HEK293 (cell line): ENCODE data around the gene STK4.

Experiments
- CTCF ChIP-seq: fragments of 450-650 bp; formaldehyde crosslinking; IDR thresholded peaks from 2 replicates; pipeline ENCODE4 v1.5.1; 2016; ENCODE audit warnings: missing biosample characterization, missing genetic modification characterization
- EGR2 ChIP-seq: fragments of 450-650 bp; formaldehyde crosslinking; IDR thresholded peaks from 2 replicates; pipeline ENCODE4 v1.5.1; 2016; ENCODE audit warnings: low read depth, missing biosample characterization, missing genetic modification characterization
- GLIS1 ChIP-seq: fragments of 450-650 bp; formaldehyde crosslinking; IDR thresholded peaks from 2 replicates; pipeline ENCODE4 v1.5.1; 2016; ENCODE audit warnings: missing biosample characterization, missing genetic modification characterization
- KLF9 ChIP-seq: fragments of 450-650 bp; formaldehyde crosslinking; IDR thresholded peaks from 2 replicates; pipeline ENCODE4 v1.5.1; 2016; ENCODE audit warnings: missing biosample characterization, missing genetic modification characterization, low read depth
- MEIS1 ChIP-seq: sonication (generic); formaldehyde crosslinking; IDR thresholded peaks from 2 replicates; pipeline ENCODE4 v1.8.1; 2022; ENCODE audit warnings: missing genetic modification reagents, mild to moderate bottlenecking, borderline replicate concordance
- MZF1 ChIP-seq: fragments of 450-650 bp; formaldehyde crosslinking; IDR thresholded peaks from 2 replicates; pipeline ENCODE4 v1.5.1; 2017; ENCODE audit warnings: missing biosample characterization, missing genetic modification characterization, borderline replicate concordance
- TRIM28 ChIP-seq: IDR thresholded peaks from 2 replicates; pipeline ENCODE4 v1.6.1; 2011; ENCODE audit warnings: low read length, control low read depth, borderline replicate concordance
- ZBTB20 ChIP-seq: fragments of 450-650 bp; formaldehyde crosslinking; IDR thresholded peaks from 2 replicates; pipeline ENCODE4 v1.5.1; 2016; ENCODE audit warnings: missing biosample characterization, missing genetic modification characterization
- ZFP37 ChIP-seq: fragments of 450-650 bp; formaldehyde crosslinking; IDR thresholded peaks from 2 replicates; pipeline ENCODE4 v1.5.1; 2016; ENCODE audit warnings: missing biosample characterization, missing genetic modification characterization
- ZNF248 ChIP-seq: fragments of 450-650 bp; formaldehyde crosslinking; IDR thresholded peaks from 2 replicates; pipeline ENCODE4 v1.5.1; 2017; ENCODE audit warnings: missing biosample characterization, missing genetic modification characterization
- ZNF548 ChIP-seq: fragments of 450-650 bp; formaldehyde crosslinking; IDR thresholded peaks from 2 replicates; pipeline ENCODE4 v1.5.1; 2016; ENCODE audit warnings: missing biosample characterization, missing genetic modification characterization
- TF ChIP-seq, protein P1 (sequence below): fragments of 450-650 bp; formaldehyde crosslinking; IDR thresholded peaks from 2 replicates; pipeline ENCODE4 v1.5.1; 2016; ENCODE audit warnings: missing biosample characterization, missing genetic modification characterization
- TF ChIP-seq, protein P2 (sequence below): fragments of 450-650 bp; formaldehyde crosslinking; IDR thresholded peaks from 2 replicates; pipeline ENCODE4 v1.5.0; 2017; ENCODE audit warnings: missing biosample characterization, missing genetic modification characterization, borderline replicate concordance

DNA sequence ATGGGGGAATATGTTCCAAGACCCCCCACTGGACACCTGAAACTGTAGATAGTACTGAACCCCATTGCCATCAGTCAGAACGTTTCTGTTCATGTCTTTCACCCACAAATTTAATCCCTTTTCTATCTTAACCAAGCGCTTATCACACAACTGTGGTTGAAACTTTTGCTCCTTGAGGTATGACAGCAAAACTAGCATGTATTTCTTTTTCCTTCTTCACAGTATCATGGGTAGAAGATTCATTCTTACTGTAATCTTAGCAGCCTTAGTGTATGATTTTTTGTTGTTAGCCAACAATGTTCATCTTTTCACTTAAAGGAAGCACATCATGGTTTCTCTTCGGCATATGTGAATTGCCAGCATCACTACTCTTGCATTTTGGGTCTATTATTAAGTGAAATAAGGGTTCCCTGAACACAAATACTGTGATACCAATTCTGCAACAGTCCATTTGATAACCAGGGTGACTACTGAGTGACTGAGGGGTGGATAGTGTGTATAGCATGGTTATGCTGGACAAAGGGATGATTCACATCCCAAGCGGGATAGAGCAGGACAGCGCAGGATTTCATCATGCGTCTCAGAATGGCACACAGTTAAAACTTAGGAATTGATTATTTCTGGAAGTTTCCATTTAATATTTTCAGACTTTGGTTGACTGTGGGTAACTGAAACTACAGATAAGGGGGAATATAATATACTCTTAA lies 92.9 kb downstream of the STK4 start:
- TF ChIP-seq MEIS1 (CRISPR knock-in tag) = no peak
- no peak for TF ChIP-seq CTCF (tag by site-specific recombination)
- TF ChIP-seq, protein P1, sequence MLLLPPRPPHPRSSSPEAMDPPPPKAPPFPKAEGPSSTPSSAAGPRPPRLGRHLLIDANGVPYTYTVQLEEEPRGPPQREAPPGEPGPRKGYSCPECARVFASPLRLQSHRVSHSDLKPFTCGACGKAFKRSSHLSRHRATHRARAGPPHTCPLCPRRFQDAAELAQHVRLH = no peak
- TF ChIP-seq TRIM28 = no peak
- TF ChIP-seq ZFP37 (tag by site-specific recombination) = no peak
- no peak for TF ChIP-seq ZBTB20 (tag by site-specific recombination)
- TF ChIP-seq KLF9 (tag by site-specific recombination) = no peak
- TF ChIP-seq, protein P2, sequence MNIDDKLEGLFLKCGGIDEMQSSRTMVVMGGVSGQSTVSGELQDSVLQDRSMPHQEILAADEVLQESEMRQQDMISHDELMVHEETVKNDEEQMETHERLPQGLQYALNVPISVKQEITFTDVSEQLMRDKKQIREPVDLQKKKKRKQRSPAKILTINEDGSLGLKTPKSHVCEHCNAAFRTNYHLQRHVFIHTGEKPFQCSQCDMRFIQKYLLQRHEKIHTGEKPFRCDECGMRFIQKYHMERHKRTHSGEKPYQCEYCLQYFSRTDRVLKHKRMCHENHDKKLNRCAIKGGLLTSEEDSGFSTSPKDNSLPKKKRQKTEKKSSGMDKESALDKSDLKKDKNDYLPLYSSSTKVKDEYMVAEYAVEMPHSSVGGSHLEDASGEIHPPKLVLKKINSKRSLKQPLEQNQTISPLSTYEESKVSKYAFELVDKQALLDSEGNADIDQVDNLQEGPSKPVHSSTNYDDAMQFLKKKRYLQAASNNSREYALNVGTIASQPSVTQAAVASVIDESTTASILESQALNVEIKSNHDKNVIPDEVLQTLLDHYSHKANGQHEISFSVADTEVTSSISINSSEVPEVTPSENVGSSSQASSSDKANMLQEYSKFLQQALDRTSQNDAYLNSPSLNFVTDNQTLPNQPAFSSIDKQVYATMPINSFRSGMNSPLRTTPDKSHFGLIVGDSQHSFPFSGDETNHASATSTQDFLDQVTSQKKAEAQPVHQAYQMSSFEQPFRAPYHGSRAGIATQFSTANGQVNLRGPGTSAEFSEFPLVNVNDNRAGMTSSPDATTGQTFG = no peak
- no peak for TF ChIP-seq EGR2
- no peak for TF ChIP-seq ZNF248
- TF ChIP-seq ZNF548 (tag by site-specific recombination) = no peak
- no peak for TF ChIP-seq GLIS1 (tag by site-specific recombination)
- no peak for TF ChIP-seq MZF1 (tag by site-specific recombination)
